Suprapubic skin (tissue), 3 donors: ENCODE data around the gene KRTAP5-4.

Experiments
- POLR2AphosphoS5 ChIP-seq, 3 donors: sonication (generic); formaldehyde crosslinking; IDR thresholded peaks; one replicate each; pipeline ENCODE4 v1.6.1; 2017; ENCODE audit warnings: antibody characterized with exemption in 3 of 3
- TF ChIP-seq, protein P1 (sequence below), 2 donors: fragments of 200-600 bp in 1 of 2; fragments of 450-650 bp in 1 of 2; sonication (generic) in 1 of 2; IDR thresholded peaks; one replicate each; pipeline ENCODE4 v1.5.1; 2016 to 2019; ENCODE audit warnings: antibody characterized with exemption in 2 of 2, mild to moderate bottlenecking in 1 of 2, moderate library complexity in 1 of 2

DNA sequence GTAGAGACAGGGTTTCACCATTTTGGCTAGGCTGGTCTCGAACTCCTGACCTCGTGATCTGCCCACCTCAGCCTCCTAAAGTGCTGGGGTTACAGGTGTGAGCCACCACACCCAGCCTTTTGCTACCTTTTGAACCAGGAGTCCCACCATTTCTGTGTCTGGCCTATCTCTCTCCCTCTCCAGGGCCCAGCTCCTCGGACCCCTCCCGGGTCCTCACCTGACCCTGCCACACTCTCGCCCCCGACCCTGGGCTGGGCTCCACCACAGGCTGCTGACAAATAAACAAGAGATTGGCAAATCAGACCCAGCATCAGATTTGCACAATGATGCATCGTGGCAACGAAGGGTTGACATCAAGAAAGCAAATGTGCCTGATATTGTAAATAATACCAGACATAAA, 16.4 kb upstream of the KRTAP5-4 start:
- TF ChIP-seq, protein P1, sequence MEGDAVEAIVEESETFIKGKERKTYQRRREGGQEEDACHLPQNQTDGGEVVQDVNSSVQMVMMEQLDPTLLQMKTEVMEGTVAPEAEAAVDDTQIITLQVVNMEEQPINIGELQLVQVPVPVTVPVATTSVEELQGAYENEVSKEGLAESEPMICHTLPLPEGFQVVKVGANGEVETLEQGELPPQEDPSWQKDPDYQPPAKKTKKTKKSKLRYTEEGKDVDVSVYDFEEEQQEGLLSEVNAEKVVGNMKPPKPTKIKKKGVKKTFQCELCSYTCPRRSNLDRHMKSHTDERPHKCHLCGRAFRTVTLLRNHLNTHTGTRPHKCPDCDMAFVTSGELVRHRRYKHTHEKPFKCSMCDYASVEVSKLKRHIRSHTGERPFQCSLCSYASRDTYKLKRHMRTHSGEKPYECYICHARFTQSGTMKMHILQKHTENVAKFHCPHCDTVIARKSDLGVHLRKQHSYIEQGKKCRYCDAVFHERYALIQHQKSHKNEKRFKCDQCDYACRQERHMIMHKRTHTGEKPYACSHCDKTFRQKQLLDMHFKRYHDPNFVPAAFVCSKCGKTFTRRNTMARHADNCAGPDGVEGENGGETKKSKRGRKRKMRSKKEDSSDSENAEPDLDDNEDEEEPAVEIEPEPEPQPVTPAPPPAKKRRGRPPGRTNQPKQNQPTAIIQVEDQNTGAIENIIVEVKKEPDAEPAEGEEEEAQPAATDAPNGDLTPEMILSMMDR (IDR thresholded peaks at IDR 0.05): no peak
- TF ChIP-seq POLR2AphosphoS5 (IDR thresholded peaks at IDR 0.05): no peak
